Kidney (tissue), 14 donors: ENCODE measurements around the gene ZNF592. TPM values are rescaled to one million over a fixed set of nuclear protein-coding genes. Genes with fewer than 3 reads are reported as not detected.

Experiments
- DNase-seq, 5 donors: peaks; one replicate each; pipeline ENCODE4 v3.0.0-alpha.2; 2013 to 2020
- FAIRE-seq: peaks from 2 replicates; lab custom pipeline; 2012; peaks lifted over from hg19 to GRCh38; lab: Jason Lieb, UNC
- H3K27ac ChIP-seq, 2 donors: one replicate each; pipeline ENCODE4 v1.7.0; 2013; ENCODE audit warnings: low read depth in 2 of 2, low read length in 2 of 2, inconsistent platforms in 1 of 2
- H3K27me3 ChIP-seq: one replicate; pipeline ENCODE4 v1.7.1; 2013; ENCODE audit warnings: low read length, inconsistent platforms; ENCODE audit not compliant: control insufficient read depth, insufficient read depth
- H3K36me3 ChIP-seq, 3 donors: one replicate each; pipeline versions ENCODE4 v1.7.0 to v1.7.1; 2013; ENCODE audit warnings: low read length in 3 of 3, control low read depth in 1 of 3, inconsistent platforms in 1 of 3; ENCODE audit not compliant: insufficient read depth in 3 of 3, control insufficient read depth in 2 of 3
- H3K4me1 ChIP-seq, 3 donors: one replicate each; pipeline versions ENCODE4 v1.7.0 to v1.7.1; 2013; ENCODE audit warnings: low read length in 3 of 3, inconsistent platforms in 1 of 3, low read depth in 1 of 3; ENCODE audit not compliant: control insufficient read depth in 2 of 3, insufficient read depth in 2 of 3
- H3K4me3 ChIP-seq, 3 donors: one replicate each; pipeline versions ENCODE4 v1.7.0 to v1.8.1; 2013; ENCODE audit warnings: low read length in 3 of 3, control low read depth in 1 of 3, inconsistent platforms in 1 of 3
- H3K9ac ChIP-seq, 3 donors: one replicate each; pipeline versions ENCODE4 v1.7.0 to v1.7.1; 2013; ENCODE audit warnings: low read length in 3 of 3, control low read depth in 1 of 3, inconsistent platforms in 1 of 3
- H3K9me3 ChIP-seq, 3 donors: one replicate each; pipeline versions ENCODE4 v1.7.0 to v1.7.1; 2013; ENCODE audit warnings: low read length in 3 of 3, control low read depth in 1 of 3, inconsistent platforms in 1 of 3; ENCODE audit not compliant: control insufficient read depth in 2 of 3, insufficient read depth in 1 of 3
- intact Hi-C: fragments of 100-400 bp; cut with DNase I; formaldehyde crosslinking; loops from one replicate; pipeline ENCODE4 v1.11.1; 2022
- polyA plus RNA-seq: library from polyadenylated mRNA; stranded (reverse); fragments of 350-450 nt; fragmentation: Illumina TruSeq; extraction: RNeasy Lipid Tissue Mini Kit (QIAGEN cat#74804); gene quantifications from one replicate; pipeline ENCODE4 v1.2.3, GENCODE V29; 2014; ENCODE audit warnings: low read depth, low replicate concordance; ENCODE audit not compliant: insufficient read depth
- total RNA-seq: library from RNA; stranded (reverse); fragmentation: NEBNext Ultra II Directional; extraction: Animal tissue kit (Norgen Biotek cat#: 25700); gene quantifications from one replicate; pipeline ENCODE4 v1.2.1, GENCODE V29; 2021
- TF ChIP-seq, protein P1 (sequence below): IDR thresholded peaks from 3 replicates; pipeline ENCODE4 v1.5.1; 2012; ENCODE audit warnings: mild to moderate bottlenecking, moderate library complexity, borderline replicate concordance; ENCODE audit not compliant: insufficient read depth; ENCODE audit errors: extremely low read depth
- donor health status: control.
- donor health status: control.
- donor health status: control.
- donor health status: control.
- donor health status: control.
- donor health status: DM: yes; HTN: yes; CAD: no.
- donor health status: Normal renal cell carcinoma (clear cell type).

The ZNF592 gene
- total and polyA plus RNA-seq, 2 donors from 2014 or later: 6.9 to 31.6 TPM

- DNase-seq (no peak), FAIRE-seq (no peak)
- H3K27ac ChIP-seq: no peak overlapping the region
- TF ChIP-seq, protein P1, sequence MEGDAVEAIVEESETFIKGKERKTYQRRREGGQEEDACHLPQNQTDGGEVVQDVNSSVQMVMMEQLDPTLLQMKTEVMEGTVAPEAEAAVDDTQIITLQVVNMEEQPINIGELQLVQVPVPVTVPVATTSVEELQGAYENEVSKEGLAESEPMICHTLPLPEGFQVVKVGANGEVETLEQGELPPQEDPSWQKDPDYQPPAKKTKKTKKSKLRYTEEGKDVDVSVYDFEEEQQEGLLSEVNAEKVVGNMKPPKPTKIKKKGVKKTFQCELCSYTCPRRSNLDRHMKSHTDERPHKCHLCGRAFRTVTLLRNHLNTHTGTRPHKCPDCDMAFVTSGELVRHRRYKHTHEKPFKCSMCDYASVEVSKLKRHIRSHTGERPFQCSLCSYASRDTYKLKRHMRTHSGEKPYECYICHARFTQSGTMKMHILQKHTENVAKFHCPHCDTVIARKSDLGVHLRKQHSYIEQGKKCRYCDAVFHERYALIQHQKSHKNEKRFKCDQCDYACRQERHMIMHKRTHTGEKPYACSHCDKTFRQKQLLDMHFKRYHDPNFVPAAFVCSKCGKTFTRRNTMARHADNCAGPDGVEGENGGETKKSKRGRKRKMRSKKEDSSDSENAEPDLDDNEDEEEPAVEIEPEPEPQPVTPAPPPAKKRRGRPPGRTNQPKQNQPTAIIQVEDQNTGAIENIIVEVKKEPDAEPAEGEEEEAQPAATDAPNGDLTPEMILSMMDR: no peak
- no peaks in the 10 kb centered on the region for H3K36me3 ChIP-seq
- H3K9ac ChIP-seq: no peak overlapping the region
- intact Hi-C loops: no loop called here
- no peaks in the 10 kb centered on the region for H3K9me3 ChIP-seq
- no peaks in the 10 kb centered on the region for H3K27me3 ChIP-seq
- H3K4me3 ChIP-seq: no peak overlapping the region
- H3K4me1 ChIP-seq: no peaks in the 10 kb centered on the region
Measured at GRCh38 chr15:84722628-84723027, 25.8 kb upstream of the ZNF592 start.

DNA sequence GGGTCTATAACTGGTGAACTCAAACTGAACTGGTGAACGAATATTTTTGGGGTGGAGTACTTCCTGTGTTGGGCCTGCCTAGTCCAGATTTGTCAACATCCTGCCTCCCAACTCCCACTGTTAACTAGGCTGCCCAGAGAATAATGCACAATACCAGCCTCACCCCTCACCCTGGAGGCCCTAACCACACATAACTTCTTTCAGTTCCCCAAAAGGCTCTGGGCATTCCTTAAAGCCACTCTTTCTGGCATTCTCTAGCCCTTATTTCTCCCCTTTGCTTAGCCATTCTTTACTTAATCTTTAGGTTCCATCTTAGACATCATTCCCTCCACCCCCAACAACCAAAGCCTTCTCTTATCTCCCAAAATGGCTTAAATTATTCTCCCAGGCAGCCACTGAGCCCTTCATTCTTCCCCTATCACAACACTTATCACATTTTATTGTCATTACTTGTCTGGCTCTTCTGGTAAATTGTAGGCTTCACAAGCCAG, 23.3 kb upstream of the ZNF592 start:
- intact Hi-C loops: no loop called here
- Histone ChIP-seq H3K27me3 (no peaks in the 10 kb centered on the region), H3K36me3 (no peaks in the 10 kb centered on the region), H3K9ac (no peak overlapping the region), H3K27ac (peak overlapping the region in 1 of 2 donors; percentile 65), H3K4me1 (no peaks in the 10 kb centered on the region), H3K4me3 (no peak overlapping the region), H3K9me3 (no peaks in the 10 kb centered on the region)
- TF ChIP-seq, protein P1: no peak
- DNase-seq (peak in 1 of 5 donors; percentile 44), FAIRE-seq (no peak)

- TF ChIP-seq, protein P1: no peak
- no peak overlapping the region for H3K27ac ChIP-seq
- FAIRE-seq: no peak
Measured at GRCh38 chr15:84727429-84727828, 21.0 kb upstream of the ZNF592 start.

GRCh38 chr15:84731774-84732173, 16.6 kb upstream of the ZNF592 start:
- DNase-seq (no peak), FAIRE-seq (no peak)
- intact Hi-C loops: no loop called here
- Histone ChIP-seq H3K27ac (no peak overlapping the region), H3K9me3 (no peaks in the 10 kb centered on the region), H3K4me1 (peaks cover 0 to 17% (median 5%) of the 10 kb centered on the region in 3 donors), H3K36me3 (no peaks in the 10 kb centered on the region), H3K27me3 (no peaks in the 10 kb centered on the region), H3K9ac (no peak overlapping the region), H3K4me3 (no peak overlapping the region)
- TF ChIP-seq, protein P1: no peak

More at GRCh38 chr15:84727429-84727828, 21.0 kb upstream of the ZNF592 start:
- intact Hi-C loops: no loop called here
- no peak for DNase-seq
- Histone ChIP-seq H3K4me1 (no peaks in the 10 kb centered on the region), H3K27me3 (no peaks in the 10 kb centered on the region), H3K9ac (no peak overlapping the region), H3K36me3 (no peaks in the 10 kb centered on the region), H3K4me3 (no peak overlapping the region), H3K9me3 (no peaks in the 10 kb centered on the region)
